ENCODE results near the gene NCBP3. TPM values are rescaled to one million over a fixed set of nuclear protein-coding genes. Genes with fewer than 3 reads are reported as not detected.
A peak's percentile ranks its signal among the peaks of the same experiment; 100 is the strongest.

NCBP3 gene
- total RNA-seq, 5 donors from 2014 or later (not counting 1 experiment from before 2014, with no cell fraction given), result 35.6 to 55.5 (median 46.7) TPM

DNA sequence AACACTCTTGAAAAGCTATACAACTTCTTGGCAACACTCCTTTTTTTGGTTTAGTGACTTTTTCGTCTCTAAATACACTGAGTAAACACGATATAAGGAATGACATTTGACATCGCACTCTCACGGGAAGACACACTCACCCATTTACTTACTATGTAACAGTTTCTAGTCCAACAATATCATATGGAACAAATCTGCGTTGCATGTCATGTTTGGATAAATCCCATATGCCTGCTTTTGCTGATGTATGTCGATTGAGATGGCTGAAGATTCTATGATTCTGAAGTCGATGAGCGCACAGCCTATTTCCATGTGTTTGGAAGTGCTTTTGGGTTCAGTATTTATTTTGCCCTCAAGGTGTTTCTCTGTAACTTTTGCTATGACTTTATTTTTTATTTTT, 63.3 kb downstream of the NCBP3 start:
- WGBS (ENCODE audit: insufficient coverage), result 91% methylated on average over 4 of the region's 8 CpGs
- no peak for ATAC-seq (replicated peaks in 1 of 4)

DNA sequence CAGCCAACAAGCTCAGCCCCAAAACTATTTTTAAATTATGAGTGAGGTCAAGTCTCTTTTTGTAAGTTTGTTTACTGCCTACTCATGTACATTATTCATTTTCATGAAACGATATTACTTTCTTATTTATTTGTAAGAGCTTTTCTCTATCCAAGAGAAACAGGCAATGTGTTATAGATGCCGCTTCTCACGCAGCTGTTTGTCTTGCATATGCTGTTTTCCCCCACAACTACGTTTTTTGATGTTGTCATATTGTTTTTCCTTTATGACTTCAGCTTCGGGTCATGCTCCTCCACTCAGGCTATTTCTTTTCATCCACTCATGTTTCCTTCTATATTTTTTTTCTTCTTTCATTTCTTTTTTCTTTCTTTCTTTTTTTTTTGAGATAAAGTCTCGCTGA, 65.1 kb downstream of the NCBP3 start:
- ChIA-PET CTCF (interaction anchor here in 1 of 2 donors (0.7 kb wide), 1 partner anchor 44 kb away, joined by 3 read pairs; no protein-coding TSS in a partner anchor), POLR2A (no interaction called here)
- no peak for ATAC-seq (replicated peaks in 1 of 4)
- no peak overlapping the region for H3K27ac Mint-ChIP-seq
- Histone ChIP-seq H3K27me3 (replicated peaks in 1 of 2; ENCODE audit: control insufficient read depth in 2 of 2, extremely low read depth in 1 of 2, insufficient read depth in 2 of 2, low read length in 1 of 2) (no peaks in the 10 kb centered on the region), H3K27ac (ENCODE audit: low read length) (no peak overlapping the region), H3K4me3 (ENCODE audit: control insufficient read depth in 1 of 2, extremely low read depth in 1 of 2, low read length in 1 of 2) (no peak overlapping the region), H3K36me3 (ENCODE audit: control insufficient read depth in 2 of 2, extremely low read depth in 1 of 2, insufficient read depth in 1 of 2, low read length in 1 of 2) (no peaks in the 10 kb centered on the region), H3K9me3 (no peaks in the 10 kb centered on the region), H3K4me1 (ENCODE audit: control insufficient read depth in 1 of 2, extremely low read depth in 1 of 2, insufficient read depth in 2 of 2, low read length in 2 of 2) (no peaks in the 10 kb centered on the region)
- no peaks in the 10 kb centered on the region for H3K9me3 Mint-ChIP-seq
- peaks cover 0 to 6% (median 5%) of the 10 kb centered on the region in 3 donors for H3K4me1 Mint-ChIP-seq
- H3K27me3 Mint-ChIP-seq, result no peaks in the 10 kb centered on the region
- H3K36me3 Mint-ChIP-seq, result no peaks in the 10 kb centered on the region
- DNase-seq, result no peak
- H3K4me3 Mint-ChIP-seq, result no peak overlapping the region
- WGBS (ENCODE audit: insufficient coverage), result 94% methylated on average over 3 of the region's 6 CpGs

More for the DNA sequence above, 63.3 kb downstream of the NCBP3 start:
- H3K4me3 ChIP-seq (ENCODE audit: control insufficient read depth in 1 of 2, extremely low read depth in 1 of 2, low read length in 1 of 2), result no peak overlapping the region
- Mint-ChIP-seq H3K4me1 (peaks cover 4 to 9% (median 6%) of the 10 kb centered on the region in 3 donors), H3K9me3 (no peaks in the 10 kb centered on the region), H3K27ac (no peak overlapping the region), H3K36me3 (no peaks in the 10 kb centered on the region), H3K4me3 (no peak overlapping the region), H3K27me3 (no peaks in the 10 kb centered on the region)
- no peaks in the 10 kb centered on the region for H3K27me3 ChIP-seq (replicated peaks in 1 of 2; ENCODE audit: control insufficient read depth in 2 of 2, extremely low read depth in 1 of 2, insufficient read depth in 2 of 2, low read length in 1 of 2)
- H3K9me3 ChIP-seq, result no peaks in the 10 kb centered on the region
- peaks cover 0 to 7% of the 10 kb centered on the region in 2 experiments for H3K4me1 ChIP-seq (ENCODE audit: control insufficient read depth in 1 of 2, extremely low read depth in 1 of 2, insufficient read depth in 2 of 2, low read length in 2 of 2)
- no peak overlapping the region for H3K27ac ChIP-seq (ENCODE audit: low read length)
- H3K36me3 ChIP-seq (ENCODE audit: control insufficient read depth in 2 of 2, extremely low read depth in 1 of 2, insufficient read depth in 1 of 2, low read length in 1 of 2), result no peaks in the 10 kb centered on the region
- ChIA-PET POLR2A (interaction anchor here in 1 of 2 donors (0.5 kb wide), 1 partner anchor 38 kb away, joined by 7 read pairs; no protein-coding TSS in a partner anchor), CTCF (no interaction called here)
- DNase-seq, result no peak

DNA sequence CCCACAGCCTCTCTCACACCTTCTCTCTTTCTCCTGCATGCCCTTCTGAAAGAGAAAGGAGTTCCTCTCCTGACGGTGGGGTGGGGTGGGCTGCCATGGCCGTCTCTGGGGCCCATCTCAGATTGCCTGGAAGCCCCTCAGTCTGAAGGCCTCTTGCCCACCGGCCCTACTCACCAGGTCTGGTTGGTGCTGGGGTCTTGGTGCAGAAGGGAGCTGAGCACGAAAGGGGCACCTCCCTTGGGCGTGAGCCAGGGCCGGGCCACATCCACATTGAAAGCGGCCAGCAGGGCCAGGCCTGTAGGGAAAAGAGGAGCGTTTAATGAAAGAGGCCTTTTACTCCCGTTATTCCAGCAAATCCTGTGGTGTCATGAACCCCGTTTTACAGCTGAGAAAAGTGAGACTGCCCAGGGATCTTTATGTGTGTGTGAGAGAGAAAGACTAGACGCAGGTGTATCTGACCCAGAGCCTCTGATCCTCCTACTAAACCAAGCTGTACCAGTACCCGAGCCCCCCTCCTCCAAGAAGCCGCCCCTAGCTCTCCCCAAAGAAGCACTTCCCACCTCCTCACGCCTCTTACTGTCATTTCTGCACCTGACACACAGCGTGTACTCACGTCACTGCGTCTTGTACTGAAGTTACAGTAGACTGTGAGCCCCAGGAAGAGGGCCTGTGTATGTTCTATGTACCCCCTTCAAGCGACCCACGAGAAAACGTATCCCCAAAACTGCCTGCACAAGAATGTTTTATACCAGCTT, 68.5 kb downstream of the NCBP3 start:
- H3K9me3 Mint-ChIP-seq, result no peaks in the 10 kb centered on the region
- no peaks in the 10 kb centered on the region for H3K27me3 Mint-ChIP-seq
- ChIA-PET CTCF (interaction anchor here in 1 of 2 donors (0.6 kb wide), 1 partner anchor 605 kb away, joined by 4 read pairs; no protein-coding TSS in a partner anchor), POLR2A (no interaction called here)
- H3K36me3 ChIP-seq (ENCODE audit: control insufficient read depth in 2 of 2, extremely low read depth in 1 of 2, insufficient read depth in 1 of 2, low read length in 1 of 2), result no peaks in the 10 kb centered on the region
- H3K27ac Mint-ChIP-seq, result no peak overlapping the region
- ATAC-seq (replicated peaks in 1 of 4), result no peak
- WGBS (ENCODE audit: insufficient coverage), result 92% methylated on average over 15 of the region's 20 CpGs
- no peak for DNase-seq
- H3K4me1 Mint-ChIP-seq, result peaks cover 3 to 4% (median 4%) of the 10 kb centered on the region in 3 donors
- H3K27ac ChIP-seq (ENCODE audit: low read length), result no peak overlapping the region
- H3K4me1 ChIP-seq (ENCODE audit: control insufficient read depth in 1 of 2, extremely low read depth in 1 of 2, insufficient read depth in 2 of 2, low read length in 2 of 2), result peaks cover 0 to 4% of the 10 kb centered on the region in 2 experiments
- H3K4me3 Mint-ChIP-seq, result no peak overlapping the region
- H3K27me3 ChIP-seq (replicated peaks in 1 of 2; ENCODE audit: control insufficient read depth in 2 of 2, extremely low read depth in 1 of 2, insufficient read depth in 2 of 2, low read length in 1 of 2), result no peaks in the 10 kb centered on the region
- no peaks in the 10 kb centered on the region for H3K9me3 ChIP-seq
- H3K4me3 ChIP-seq (ENCODE audit: control insufficient read depth in 1 of 2, extremely low read depth in 1 of 2, low read length in 1 of 2), result no peak overlapping the region
- no peaks in the 10 kb centered on the region for H3K36me3 Mint-ChIP-seq

DNA sequence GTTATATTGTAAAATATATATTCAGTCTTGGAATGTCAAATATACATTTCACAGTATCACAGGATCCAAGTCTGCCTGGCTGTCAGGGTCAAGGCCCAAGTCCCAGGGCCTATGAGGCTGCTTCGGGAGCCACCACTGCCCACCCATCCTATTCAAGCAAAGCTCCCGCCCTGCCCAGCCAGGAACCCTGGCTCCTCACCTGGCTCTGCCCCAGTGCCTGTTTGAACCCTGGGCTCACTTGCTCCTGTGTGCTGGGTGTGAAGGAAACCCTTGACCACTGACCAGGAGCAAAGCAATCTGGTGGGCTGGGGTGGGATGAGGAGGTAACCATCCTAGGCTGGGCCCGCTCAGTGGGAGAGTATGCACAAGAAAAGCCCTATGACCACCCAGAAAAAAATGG, 72.1 kb downstream of the NCBP3 start:
- no peaks in the 10 kb centered on the region for H3K9me3 Mint-ChIP-seq
- POLR2A ChIA-PET, result no interaction called here

DNA sequence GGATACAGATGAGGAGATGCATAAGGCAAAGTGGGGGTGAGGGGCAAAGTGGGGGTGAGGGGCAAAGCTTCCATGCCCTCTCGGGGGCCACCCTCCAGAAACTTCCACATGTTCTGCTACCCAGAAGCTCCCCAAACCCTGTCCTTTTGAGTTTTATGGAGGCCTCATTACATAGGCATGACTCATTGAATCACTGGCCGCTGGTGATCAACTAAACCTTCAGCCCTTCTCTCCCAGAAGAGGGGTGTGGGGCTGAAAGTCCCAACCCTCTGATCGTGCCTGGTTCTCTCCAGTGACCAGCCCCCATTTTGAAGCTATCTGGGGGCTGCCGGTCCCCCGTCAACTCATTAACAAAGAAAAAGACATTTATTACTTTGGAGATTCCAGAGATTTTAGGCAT, 72.5 kb downstream of the NCBP3 start:
- CTCF ChIA-PET, result interaction anchor here in 1 of 2 donors (0.5 kb wide), 1 partner anchor 17 kb away, joined by 3 read pairs; no protein-coding TSS in a partner anchor
- ATAC-seq (replicated peaks in 1 of 4) (no peak), DNase-seq (no peak)
- H3K4me1 Mint-ChIP-seq, result peaks cover 31 to 41% (median 40%) of the 10 kb centered on the region in 3 donors
- H3K4me3 Mint-ChIP-seq, result no peak overlapping the region
- POLR2A ChIA-PET, result no interaction called here
- H3K36me3 Mint-ChIP-seq, result no peaks in the 10 kb centered on the region
- no peaks in the 10 kb centered on the region for H3K9me3 Mint-ChIP-seq
- WGBS (ENCODE audit: insufficient coverage), result no CpG with 5 or more reads among the region's 5 CpGs
- H3K27me3 ChIP-seq (replicated peaks in 1 of 2; ENCODE audit: control insufficient read depth in 2 of 2, extremely low read depth in 1 of 2, insufficient read depth in 2 of 2, low read length in 1 of 2), result no peaks in the 10 kb centered on the region
- H3K27ac Mint-ChIP-seq, result no peak overlapping the region
- H3K4me3 ChIP-seq (ENCODE audit: control insufficient read depth in 1 of 2, extremely low read depth in 1 of 2, low read length in 1 of 2), result no peak overlapping the region
- H3K9me3 ChIP-seq, result no peaks in the 10 kb centered on the region
- no peak overlapping the region for H3K27ac ChIP-seq (ENCODE audit: low read length)
- H3K27me3 Mint-ChIP-seq, result no peaks in the 10 kb centered on the region
- no peaks in the 10 kb centered on the region for H3K36me3 ChIP-seq (ENCODE audit: control insufficient read depth in 2 of 2, extremely low read depth in 1 of 2, insufficient read depth in 1 of 2, low read length in 1 of 2)
- peaks cover 13 to 42% of the 10 kb centered on the region in 2 experiments for H3K4me1 ChIP-seq (ENCODE audit: control insufficient read depth in 1 of 2, extremely low read depth in 1 of 2, insufficient read depth in 2 of 2, low read length in 2 of 2)

More for the DNA sequence above, 72.1 kb downstream of the NCBP3 start:
- DNase-seq (no peak), ATAC-seq (replicated peaks in 1 of 4) (no peak)
- Mint-ChIP-seq H3K4me3 (no peak overlapping the region), H3K36me3 (no peaks in the 10 kb centered on the region), H3K4me1 (peaks cover 27 to 36% (median 35%) of the 10 kb centered on the region in 3 donors), H3K27ac (no peak overlapping the region), H3K27me3 (no peaks in the 10 kb centered on the region)
- Histone ChIP-seq H3K27ac (ENCODE audit: low read length) (no peak overlapping the region), H3K27me3 (replicated peaks in 1 of 2; ENCODE audit: control insufficient read depth in 2 of 2, extremely low read depth in 1 of 2, insufficient read depth in 2 of 2, low read length in 1 of 2) (no peaks in the 10 kb centered on the region), H3K36me3 (ENCODE audit: control insufficient read depth in 2 of 2, extremely low read depth in 1 of 2, insufficient read depth in 1 of 2, low read length in 1 of 2) (no peaks in the 10 kb centered on the region), H3K4me3 (ENCODE audit: control insufficient read depth in 1 of 2, extremely low read depth in 1 of 2, low read length in 1 of 2) (no peak overlapping the region), H3K9me3 (no peaks in the 10 kb centered on the region), H3K4me1 (ENCODE audit: control insufficient read depth in 1 of 2, extremely low read depth in 1 of 2, insufficient read depth in 2 of 2, low read length in 2 of 2) (peaks cover 13 to 37% of the 10 kb centered on the region in 2 experiments)
- CTCF ChIA-PET, result no interaction called here
- WGBS (ENCODE audit: insufficient coverage), result no CpG with 5 or more reads among the region's 3 CpGs

DNA sequence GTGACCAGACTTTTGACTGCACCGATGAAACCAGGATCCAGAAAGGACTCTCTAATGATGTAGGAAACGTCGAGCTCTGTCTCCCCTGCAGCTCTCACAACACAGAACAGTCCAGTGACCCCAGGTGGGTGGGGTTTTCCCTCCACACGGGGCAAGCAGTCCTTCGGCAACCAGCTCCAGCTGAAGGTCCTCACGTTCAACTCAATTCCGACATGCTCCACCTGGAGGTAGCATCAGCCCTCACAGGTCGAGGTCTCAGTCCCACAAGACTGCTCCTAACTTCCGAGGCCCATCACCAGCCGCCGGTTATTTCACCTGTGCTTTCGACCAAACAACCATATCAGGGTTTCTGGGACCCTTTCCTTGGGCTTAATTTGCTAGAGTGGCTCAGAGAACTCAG, 73.3 kb downstream of the NCBP3 start:
- no peak overlapping the region for H3K4me3 ChIP-seq (ENCODE audit: control insufficient read depth in 1 of 2, extremely low read depth in 1 of 2, low read length in 1 of 2)
- Mint-ChIP-seq H3K4me3 (peak overlapping the region in 1 of 3 donors; percentile 2), H3K27ac (no peak overlapping the region), H3K9me3 (no peaks in the 10 kb centered on the region), H3K4me1 (peaks cover 38 to 47% (median 45%) of the 10 kb centered on the region in 3 donors), H3K27me3 (no peaks in the 10 kb centered on the region), H3K36me3 (no peaks in the 10 kb centered on the region)
- CTCF ChIA-PET, result interaction anchor here in 1 of 2 donors (0.5 kb wide), 1 partner anchor 16 kb away, joined by 3 read pairs; no protein-coding TSS in a partner anchor
- H3K4me1 ChIP-seq (ENCODE audit: control insufficient read depth in 1 of 2, extremely low read depth in 1 of 2, insufficient read depth in 2 of 2, low read length in 2 of 2), result peaks cover 18 to 49% of the 10 kb centered on the region in 2 experiments
- WGBS (ENCODE audit: insufficient coverage), result 83% methylated on average over 5 of the region's 12 CpGs
- POLR2A ChIA-PET, result no interaction called here
- H3K9me3 ChIP-seq, result no peaks in the 10 kb centered on the region
- no peak overlapping the region for H3K27ac ChIP-seq (ENCODE audit: low read length)
- H3K36me3 ChIP-seq (ENCODE audit: control insufficient read depth in 2 of 2, extremely low read depth in 1 of 2, insufficient read depth in 1 of 2, low read length in 1 of 2), result no peaks in the 10 kb centered on the region
- no peak for DNase-seq
- no peaks in the 10 kb centered on the region for H3K27me3 ChIP-seq (replicated peaks in 1 of 2; ENCODE audit: control insufficient read depth in 2 of 2, extremely low read depth in 1 of 2, insufficient read depth in 2 of 2, low read length in 1 of 2)
- no peak for ATAC-seq (replicated peaks in 1 of 4)
